GM12891 (cell line): Measurements from ENCODE around the gene TFG.

Experiments
- PAX5 ChIP-seq: IDR thresholded peaks from 2 replicates; pipeline ENCODE4 v1.6.1; 2011; ENCODE audit warnings: low read length, moderate library complexity, mild to moderate bottlenecking; ENCODE audit not compliant: insufficient read depth, severe bottlenecking
- POLR2A ChIP-seq: IDR thresholded peaks from 2 replicates; pipeline ENCODE4 v1.6.1; 2011; ENCODE audit warnings: low read depth, low read length, control low read depth
- POLR2AphosphoS5 ChIP-seq: IDR thresholded peaks from 2 replicates; pipeline ENCODE4 v1.6.1; 2011; ENCODE audit warnings: low read depth, low read length, control low read depth
- POU2F2 ChIP-seq: IDR thresholded peaks from 2 replicates; pipeline ENCODE4 v1.6.1; 2011; ENCODE audit warnings: low read depth, mild to moderate bottlenecking, control low read depth, low read length, moderate library complexity
- TAF1 ChIP-seq: IDR thresholded peaks from 2 replicates; pipeline ENCODE4 v1.6.1; 2011; ENCODE audit warnings: low read depth, low read length, control low read depth

DNA sequence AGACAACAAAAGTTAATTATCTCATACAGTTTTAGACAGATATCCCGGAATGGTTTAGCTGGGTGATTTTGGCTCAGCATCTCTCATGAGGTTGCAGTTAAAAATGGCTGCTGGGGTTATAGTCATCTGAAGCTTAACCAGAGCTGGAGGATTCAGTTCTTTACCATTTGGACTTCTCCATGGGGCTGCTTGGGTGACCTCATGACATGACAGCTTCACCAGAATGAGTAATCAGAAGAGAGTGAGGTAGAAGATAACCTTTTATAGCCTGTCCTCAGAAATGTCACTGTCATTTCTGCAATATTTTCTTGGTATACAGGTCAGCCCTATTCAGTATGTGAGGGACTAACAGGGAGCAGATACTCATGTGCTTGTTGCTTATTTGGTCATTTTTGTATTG is 30.9 kb downstream of the TFG start:
- TF ChIP-seq POLR2A (no peak), PAX5 (no peak), POLR2AphosphoS5 (no peak), TAF1 (no peak), POU2F2 (no peak)
